IMR-90 (cell line): ENCODE data around the gene KIAA0319L. TPM values are rescaled to one million over a fixed set of nuclear protein-coding genes. Genes with fewer than 3 reads are reported as not detected.

Source experiments
- ATAC-seq: fragments of 200-7000 bp; cut with Tn5 transposase; 2 replicates; pipeline ENCODE4 v1.9.1; 2020; ENCODE audit warnings: low read depth, mild to moderate bottlenecking, moderate library complexity
- BruUV-seq: library from RNA; stranded (reverse); fragments of 400-500 nt; replicated peaks from 2 replicates; lab custom pipeline; 2021; lab: Mats Ljungman, UMichigan
- CTCF ChIA-PET: fragments of 300-600 bp; formaldehyde crosslinking; extraction: SDS; loops from one replicate; lab custom pipeline; 2021; ENCODE audit warnings: antibody characterized with exemption; lab: Yijun Ruan, JAX
- POLR2A ChIA-PET: fragments of 300-600 bp; sonication (Branson Sonifier 250); formaldehyde crosslinking; loops from one replicate; lab custom pipeline; 2022; ENCODE audit warnings: antibody characterized with exemption; ENCODE audit not compliant: unreplicated experiment; lab: Charles Lee
- DNase-seq: peaks from one replicate; pipeline ENCODE4 v3.0.0; 2013
- H2AFZ ChIP-seq: replicated peaks from 2 replicates; pipeline ENCODE3; 2013; ENCODE audit warnings: low read length, mild to moderate bottlenecking; ENCODE audit not compliant: poor library complexity
- H2AK5ac ChIP-seq: 2 replicates; pipeline ENCODE4 v1.6.1; 2013; ENCODE audit warnings: low read depth, low read length, inconsistent platforms
- H2AK9ac ChIP-seq: replicated peaks from 2 replicates; pipeline ENCODE3; 2013; ENCODE audit warnings: mild to moderate bottlenecking, low read depth, low read length, moderate library complexity; ENCODE audit not compliant: poor library complexity
- H2BK120ac ChIP-seq: 2 replicates; pipeline ENCODE4 v1.6.1; 2013; ENCODE audit warnings: low read depth, low read length, inconsistent platforms
- H2BK15ac ChIP-seq: 3 replicates; pipeline ENCODE4 v1.6.1; 2013; ENCODE audit warnings: low read depth, low read length, inconsistent platforms
- H2BK20ac ChIP-seq: 2 replicates; pipeline ENCODE4 v1.6.1; 2013; ENCODE audit warnings: low read depth, mild to moderate bottlenecking, inconsistent platforms, low read length, moderate library complexity
- H2BK5ac ChIP-seq: 2 replicates; pipeline ENCODE4 v1.6.1; 2013; ENCODE audit warnings: mild to moderate bottlenecking, low read depth, low read length, inconsistent platforms; ENCODE audit not compliant: poor library complexity, severe bottlenecking
- H3K14ac ChIP-seq: replicated peaks from 2 replicates; pipeline ENCODE4 v1.6.1; 2013; ENCODE audit warnings: low read depth, low read length, inconsistent platforms
- H3K18ac ChIP-seq: 2 replicates; pipeline ENCODE4 v1.6.1; 2013; ENCODE audit warnings: low read depth, low read length, control low read depth
- H3K23ac ChIP-seq: 2 replicates; pipeline ENCODE4 v1.6.1; 2013; ENCODE audit warnings: low read depth, low read length, inconsistent platforms
- H3K27ac ChIP-seq: 2 replicates; pipeline ENCODE4 v1.5.1; 2013; ENCODE audit warnings: mild to moderate bottlenecking, control low read depth, low read length; ENCODE audit not compliant: insufficient read depth
- H3K27me3 ChIP-seq: 2 replicates; pipeline ENCODE4 v1.6.1; 2013; ENCODE audit warnings: low read length; ENCODE audit not compliant: control insufficient read depth, insufficient read depth
- H3K36me3 ChIP-seq: 2 replicates; pipeline ENCODE4 v1.6.1; 2013; ENCODE audit warnings: low read length, mixed read lengths; ENCODE audit not compliant: control insufficient read depth, insufficient read depth
- H3K4ac ChIP-seq: 2 replicates; pipeline ENCODE4 v1.6.1; 2013; ENCODE audit warnings: low read depth, low read length, inconsistent platforms
- H3K4me1 ChIP-seq: 2 replicates; pipeline ENCODE4 v1.6.1; 2013; ENCODE audit warnings: low read length, mixed read lengths; ENCODE audit not compliant: control insufficient read depth, insufficient read depth
- H3K4me2 ChIP-seq: 2 replicates; pipeline ENCODE4 v1.6.1; 2013; ENCODE audit warnings: low read depth, mild to moderate bottlenecking, control low read depth, low read length, moderate library complexity
- H3K4me3 ChIP-seq: 2 replicates; pipeline ENCODE4 v1.5.1; 2013; ENCODE audit warnings: low read depth, mild to moderate bottlenecking, control low read depth, low read length, moderate library complexity; ENCODE audit not compliant: insufficient read depth
- H3K56ac ChIP-seq: 2 replicates; pipeline ENCODE4 v1.6.1; 2013; ENCODE audit warnings: low read length, inconsistent platforms; ENCODE audit not compliant: insufficient read depth; ENCODE audit errors: extremely low read depth
- H3K79me1 ChIP-seq, 2 experiments: 2 replicates each; pipeline ENCODE4 v1.6.1; 2013; ENCODE audit warnings: low read length in 2 of 2, inconsistent platforms in 1 of 2, low read depth in 1 of 2
- H3K9ac ChIP-seq: 2 replicates; pipeline ENCODE4 v1.6.1; 2013; ENCODE audit warnings: low read depth, low read length, control low read depth
- H3K9me1 ChIP-seq: 2 replicates; pipeline ENCODE4 v1.6.1; 2013; ENCODE audit warnings: low read length, inconsistent platforms; ENCODE audit not compliant: insufficient read depth
- H3K9me3 ChIP-seq: 2 replicates; pipeline ENCODE4 v1.6.1; 2013; ENCODE audit warnings: low read length; ENCODE audit not compliant: control insufficient read depth, insufficient read depth
- H4K20me1 ChIP-seq: 2 replicates; pipeline ENCODE4 v1.6.1; 2013; ENCODE audit warnings: low read length, inconsistent platforms; ENCODE audit not compliant: insufficient read depth
- H4K5ac ChIP-seq: 2 replicates; pipeline ENCODE4 v1.6.1; 2013; ENCODE audit warnings: mild to moderate bottlenecking, low read depth, low read length, control low read depth
- H4K8ac ChIP-seq, 2 experiments: 2 replicates each; pipeline ENCODE4 v1.6.1; 2013; ENCODE audit warnings: low read depth in 2 of 2, low read length in 2 of 2, control low read depth in 1 of 2, inconsistent platforms in 1 of 2
- H4K91ac ChIP-seq: 2 replicates; pipeline ENCODE4 v1.6.1; 2013; ENCODE audit warnings: low read depth, low read length, inconsistent platforms; ENCODE audit not compliant: insufficient read depth
- BHLHE40 ChIP-seq: fragments of 150-350 bp; IDR thresholded peaks from 2 replicates; pipeline ENCODE4 v1.6.1; 2016; ENCODE audit warnings: mild to moderate bottlenecking, low read depth, low read length
- CHD1 ChIP-seq: IDR thresholded peaks from 2 replicates; pipeline ENCODE4 v1.6.1; 2012; ENCODE audit warnings: low read depth, low read length, improper control_type of control experiment
- FOS ChIP-seq: fragments of 150-350 bp; IDR thresholded peaks from 2 replicates; pipeline ENCODE4 v1.6.1; 2016; ENCODE audit warnings: low read depth, low read length
- MAZ ChIP-seq: IDR thresholded peaks from 2 replicates; pipeline ENCODE4 v1.6.1; 2012; ENCODE audit warnings: low read depth, mild to moderate bottlenecking, low read length, improper control_type of control experiment, moderate library complexity, borderline replicate concordance
- MXI1 ChIP-seq: IDR thresholded peaks from 2 replicates; pipeline ENCODE4 v1.6.1; 2012; ENCODE audit warnings: low read depth, mild to moderate bottlenecking, low read length, moderate library complexity, borderline replicate concordance
- RFX5 ChIP-seq: IDR thresholded peaks from 2 replicates; pipeline ENCODE4 v1.8.0; 2012; ENCODE audit warnings: low read depth, mild to moderate bottlenecking, low read length, moderate library complexity
- WGBS, 2 experiments: methylation state at CpG; one replicate each; pipeline versions ENCODE4 v1.1.5 to v1.1.7; 2013; ENCODE audit warnings: missing lambda C conversion rate in 2 of 2; ENCODE audit not compliant: insufficient read length in 1 of 2; ENCODE audit errors: extremely low coverage in 2 of 2; 5-methylcytosine and 5-hydroxymethylcytosine counted together
- dilution Hi-C: fragments of 300-500 bp; cut with HindIII; formaldehyde crosslinking; loops from one replicate; pipeline ENCODE4 v1.14.3; 2018; ENCODE audit warnings: low sequenced_read_pairs; ENCODE audit not compliant: unreplicated experiment
- in situ Hi-C: fragments of 300-500 bp; cut with MboI; formaldehyde crosslinking; loops from 3 replicates; pipeline ENCODE4 v1.14.3; 2019; ENCODE audit warnings: low sequenced_read_pairs, inconsistent platforms, mixed read lengths
- intact Hi-C: fragments of 100-400 bp; cut with micrococcal nuclease; formaldehyde crosslinking; loops from 2 replicates; pipeline ENCODE4 v1.10.0; 2022
- polyA plus RNA-seq, 3 experiments: library from polyadenylated mRNA; depleted of rRNA; stranded (reverse); fragments of >200 nt; gene quantifications; 2 replicates each; pipeline ENCODE4 v1.2.3, GENCODE V29; 2012; ENCODE audit warnings: low replicate concordance in 1 of 3
- total RNA-seq: library from RNA; depleted of rRNA; stranded (reverse); fragments of >200 nt; gene quantifications from 2 replicates; pipeline ENCODE4 v1.2.3, GENCODE V29; 2012

The KIAA0319L gene
- total and polyA plus RNA-seq, 2 of the 4 experiments (the other 2 are of a cell fraction), result 38.0 to 49.8 TPM

GRCh38 chr1:35509558-35509957, 47.6 kb downstream of the KIAA0319L start:
- no peak overlapping the region for H2AFZ ChIP-seq
- no peak overlapping the region for H3K4me3 ChIP-seq
- peaks cover 19 to 51% of the 10 kb centered on the region in 2 experiments; a peak in 3 of 4 replicates for H3K79me1 ChIP-seq
- no peak overlapping the region for H4K91ac ChIP-seq
- ChIA-PET POLR2A (no interaction called here), CTCF (no interaction called here)
- TF ChIP-seq MAZ, result no peak
- TF ChIP-seq MXI1, result no peak
- no peak for TF ChIP-seq RFX5
- TF ChIP-seq BHLHE40, result no peak
- no peak for TF ChIP-seq FOS
- TF ChIP-seq CHD1, result no peak
- WGBS, 2 experiments, result no CpG with 5 or more reads among the region's 3 CpGs
- no peaks in the 10 kb centered on the region for H3K9me3 ChIP-seq
- DNase-seq (no peak), ATAC-seq (no peak)
- H2AK5ac ChIP-seq, result no peak overlapping the region
- peaks cover 9% of the 10 kb centered on the region for H3K4me1 ChIP-seq
- H4K8ac ChIP-seq, result no peak overlapping the region
- dilution Hi-C loops (no loop called here), in situ Hi-C loops (no loop called here), intact Hi-C loops (no loop called here)
- H3K9ac ChIP-seq, result no peak overlapping the region
- H2BK120ac ChIP-seq, result no peak overlapping the region
- no peak overlapping the region for H3K23ac ChIP-seq
- H3K18ac ChIP-seq, result no peak overlapping the region
- H3K36me3 ChIP-seq, result peaks cover 2% of the 10 kb centered on the region; the same call in 1 of the 2 replicates
- H4K5ac ChIP-seq, result no peak overlapping the region
- H2BK15ac ChIP-seq, result no peak overlapping the region
- no peak overlapping the region for H2AK9ac ChIP-seq
- peaks cover 9% of the 10 kb centered on the region for H3K9me1 ChIP-seq
- H3K56ac ChIP-seq, result no peak overlapping the region
- BruUV-seq, result no TSS peak
- no peaks in the 10 kb centered on the region for H3K27me3 ChIP-seq
- no peak overlapping the region for H2BK20ac ChIP-seq
- H3K4ac ChIP-seq, result no peak overlapping the region
- no peak overlapping the region for H3K27ac ChIP-seq
- H2BK5ac ChIP-seq, result no peak overlapping the region
- no peak overlapping the region for H3K4me2 ChIP-seq
- H4K20me1 ChIP-seq, result peaks cover 11% of the 10 kb centered on the region; the same call in 1 of the 2 replicates
- no peak overlapping the region for H3K14ac ChIP-seq
